NCI-H1930 (cell line): ENCODE results near the gene SCLY.

ENCODE experiments used
- DNase-seq, 2 experiments: peaks; one replicate each; lab custom pipeline; 2025; lab: John Stamatoyannopoulos, UW

Gene SCLY

DNA sequence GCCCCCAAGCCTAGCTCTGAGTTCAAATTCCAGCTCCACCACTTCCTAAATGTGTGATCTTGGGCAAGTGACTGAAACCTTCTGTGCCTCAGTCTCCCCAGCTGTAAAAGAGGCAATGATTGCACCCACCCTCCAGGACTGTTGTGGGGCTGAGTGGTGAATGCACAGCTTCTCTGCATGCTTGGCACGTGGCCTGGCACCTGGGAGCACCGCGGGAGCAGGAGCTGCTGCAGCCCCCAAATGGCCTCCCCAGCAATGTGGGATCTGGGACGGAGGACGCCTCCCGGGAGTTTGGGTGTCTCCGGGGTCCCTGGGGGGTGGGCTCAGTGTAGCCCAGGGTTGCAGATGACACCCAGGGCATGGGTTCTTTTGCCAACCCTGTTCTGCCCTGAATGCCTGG lies 79.2 kb downstream of the SCLY start:
- DNase-seq: no peak

DNA sequence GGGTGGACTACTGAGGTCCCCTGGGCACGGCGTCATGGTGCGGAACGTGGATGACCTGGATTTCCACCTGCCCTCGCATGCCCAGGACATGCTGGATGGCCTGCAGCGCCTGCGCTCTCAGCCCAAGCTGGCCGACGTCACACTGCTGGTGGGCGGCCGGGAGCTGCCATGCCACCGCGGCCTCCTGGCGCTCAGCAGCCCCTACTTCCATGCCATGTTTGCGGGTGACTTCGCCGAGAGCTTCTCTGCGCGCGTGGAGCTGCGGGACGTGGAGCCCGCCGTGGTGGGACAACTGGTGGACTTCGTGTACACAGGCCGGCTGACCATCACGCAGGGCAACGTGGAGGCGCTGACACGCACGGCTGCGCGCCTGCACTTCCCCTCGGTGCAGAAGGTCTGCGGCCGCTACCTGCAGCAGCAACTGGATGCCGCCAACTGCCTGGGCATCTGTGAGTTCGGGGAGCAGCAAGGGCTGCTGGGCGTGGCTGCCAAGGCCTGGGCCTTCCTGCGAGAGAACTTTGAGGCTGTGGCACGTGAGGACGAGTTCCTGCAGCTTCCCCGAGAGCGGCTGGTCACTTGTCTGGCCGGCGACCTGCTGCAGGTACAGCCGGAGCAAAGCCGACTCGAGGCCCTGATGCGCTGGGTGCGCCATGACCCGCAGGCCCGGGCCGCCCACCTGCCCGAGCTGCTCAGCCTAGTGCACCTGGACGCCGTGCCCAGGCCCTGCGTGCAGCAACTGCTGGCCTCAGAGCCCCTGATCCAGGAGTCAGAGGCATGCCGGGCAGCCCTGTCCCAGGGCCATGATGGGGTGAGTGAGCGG lies 80.1 kb downstream of the SCLY start:
- no peak for DNase-seq

DNA sequence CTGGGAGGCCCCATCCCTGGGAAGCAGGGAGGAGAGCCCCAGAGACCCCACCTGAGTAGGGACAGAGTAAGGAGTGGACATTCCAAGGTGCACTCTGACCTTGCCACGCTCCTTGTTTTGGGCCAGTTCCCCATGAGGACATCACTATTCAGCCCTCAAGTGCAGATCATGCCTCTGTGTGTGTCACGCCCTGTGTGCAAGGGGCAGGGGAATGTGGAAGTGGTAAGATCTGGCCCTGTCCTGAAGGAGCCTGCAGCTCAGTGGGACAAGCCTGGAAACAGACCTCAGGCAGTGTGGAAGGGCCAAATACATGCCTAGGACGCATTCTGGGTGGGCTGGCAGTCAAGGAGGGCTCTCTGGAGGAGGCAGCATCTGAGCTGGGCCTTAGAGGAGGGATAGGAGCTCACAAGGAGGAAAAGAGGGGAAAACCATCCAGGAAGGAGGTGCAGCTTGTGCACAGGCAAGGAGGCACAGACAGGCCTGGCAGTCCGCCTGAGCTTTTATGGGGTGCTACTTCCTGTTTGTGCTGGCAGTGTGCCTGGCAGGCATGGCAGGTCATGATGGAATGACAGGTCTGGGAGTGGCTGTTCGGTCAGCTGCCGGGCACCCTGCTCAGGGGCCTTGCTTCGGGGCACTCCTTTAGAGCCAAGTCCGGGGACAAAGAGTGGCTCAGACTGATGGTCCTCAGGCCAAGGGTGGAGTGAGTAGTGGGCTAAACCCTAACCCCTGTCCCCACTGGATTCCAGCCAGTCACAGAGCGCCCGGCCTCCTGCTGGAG lies 80.9 kb downstream of the SCLY start:
- no peak for DNase-seq

DNA sequence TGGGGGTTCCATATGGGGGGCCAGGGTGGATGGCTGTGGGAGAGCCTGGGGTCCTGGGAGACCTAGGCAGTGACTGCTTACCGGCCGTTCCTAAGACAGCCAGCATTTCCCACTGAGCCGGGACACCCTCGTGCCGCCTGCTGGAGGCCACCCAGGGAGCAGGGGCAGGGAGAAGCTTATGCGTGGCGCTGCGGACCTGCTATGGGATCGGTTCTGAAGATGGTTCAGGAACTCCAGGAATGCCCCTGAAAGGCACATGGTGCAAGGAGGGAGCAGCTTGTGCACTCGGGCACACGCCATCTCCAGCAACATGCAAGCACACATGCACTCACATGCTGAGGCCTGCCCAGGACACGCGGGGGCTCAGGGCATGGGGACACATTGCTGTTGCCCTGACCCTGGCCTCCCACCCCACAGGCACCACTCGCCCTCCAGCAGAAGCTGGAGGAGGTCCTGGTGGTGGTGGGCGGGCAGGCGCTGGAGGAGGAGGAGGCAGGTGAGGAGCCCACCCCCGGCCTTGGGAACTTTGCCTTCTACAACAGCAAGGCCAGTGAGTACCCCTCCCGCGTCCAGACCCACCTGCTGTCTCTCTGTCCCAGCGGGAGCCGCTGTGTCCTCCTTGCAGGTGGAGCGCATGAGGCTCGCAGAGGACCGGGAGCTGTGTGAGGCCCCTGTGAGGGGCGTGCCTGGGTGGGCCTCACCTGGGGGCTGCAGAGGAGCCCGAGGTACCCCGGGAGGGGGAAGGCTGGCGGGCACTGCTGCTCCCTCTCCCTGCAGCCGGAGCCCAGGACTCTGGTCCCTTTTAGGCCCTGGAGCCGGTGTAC lies 81.8 kb downstream of the SCLY start:
- DNase-seq: no peak

DNA sequence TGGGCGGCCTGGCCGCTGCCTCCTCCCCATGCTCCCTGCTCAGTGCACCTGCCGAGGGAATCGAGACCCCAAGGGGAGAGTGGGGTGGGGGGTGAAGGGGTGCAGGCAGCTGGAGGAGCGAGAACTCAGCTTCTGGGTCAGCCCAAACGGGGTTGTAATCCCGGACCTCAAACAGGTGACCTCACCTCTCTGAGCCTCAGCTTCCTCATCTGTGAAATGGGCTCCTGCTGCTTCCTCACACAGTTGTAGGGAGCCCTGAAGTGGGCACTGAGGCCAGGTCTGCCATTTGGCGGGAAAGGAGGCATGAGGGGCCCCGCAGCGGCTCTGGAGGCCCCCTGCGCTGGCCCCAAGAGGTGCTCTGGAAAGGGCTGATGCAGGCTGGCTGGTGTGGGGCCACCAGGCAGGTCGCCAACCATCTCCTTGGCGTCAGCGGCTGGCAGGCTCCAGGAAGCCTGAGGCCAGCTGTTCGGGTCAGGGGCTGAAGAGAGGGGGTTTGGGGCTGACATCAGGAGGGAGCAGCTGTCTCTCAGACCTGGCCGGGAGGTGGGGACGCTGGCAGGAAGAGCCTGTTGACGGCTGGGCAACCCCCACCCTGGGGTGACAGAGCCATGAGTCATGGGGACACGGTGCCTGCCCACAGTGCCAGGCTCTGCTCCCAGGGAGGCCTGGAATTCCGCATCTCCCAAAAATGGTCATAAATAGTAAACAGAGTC lies 82.6 kb downstream of the SCLY start:
- no peak for DNase-seq

DNA sequence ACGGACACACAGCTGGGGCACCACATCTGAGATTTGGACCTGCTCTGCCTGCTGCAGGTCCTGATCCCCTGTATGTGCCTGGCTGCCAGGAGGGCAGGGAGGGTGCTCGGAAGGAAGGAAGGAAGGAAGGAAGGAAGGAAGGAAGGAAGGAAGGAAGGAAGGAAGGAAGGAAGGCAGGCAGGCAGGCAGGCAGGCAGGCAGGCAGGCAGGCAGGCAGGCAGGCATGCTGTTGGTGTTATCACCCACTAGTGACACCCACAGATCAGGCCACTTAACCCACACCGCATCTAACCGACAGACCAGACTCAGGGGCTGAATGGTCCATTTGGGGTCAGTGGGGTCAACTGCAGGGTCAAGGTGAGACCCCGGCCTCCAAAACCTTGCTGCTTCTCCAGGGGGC lies 83.5 kb downstream of the SCLY start:
- DNase-seq: no peak

DNA sequence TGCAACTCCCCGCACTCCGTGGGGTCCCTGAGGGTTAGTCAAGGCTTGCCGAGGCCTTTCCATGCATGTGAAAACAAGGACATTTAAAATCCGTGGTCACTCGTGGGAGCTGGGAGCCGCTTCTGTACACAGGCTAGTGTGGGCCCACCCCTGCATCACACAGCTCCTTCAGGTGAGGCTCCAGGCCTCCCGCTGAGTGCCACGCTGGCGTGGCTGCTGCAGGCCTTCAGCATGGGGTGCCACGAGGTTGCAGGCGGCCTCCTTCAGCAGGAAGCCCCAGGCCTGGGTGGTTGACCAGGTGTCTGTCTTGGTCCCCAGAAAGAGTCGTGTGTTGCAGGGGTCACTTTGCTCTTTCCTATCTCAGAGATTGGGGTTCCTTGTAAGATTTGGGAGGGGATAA lies 84.2 kb downstream of the SCLY start:
- DNase-seq: no peak

DNA sequence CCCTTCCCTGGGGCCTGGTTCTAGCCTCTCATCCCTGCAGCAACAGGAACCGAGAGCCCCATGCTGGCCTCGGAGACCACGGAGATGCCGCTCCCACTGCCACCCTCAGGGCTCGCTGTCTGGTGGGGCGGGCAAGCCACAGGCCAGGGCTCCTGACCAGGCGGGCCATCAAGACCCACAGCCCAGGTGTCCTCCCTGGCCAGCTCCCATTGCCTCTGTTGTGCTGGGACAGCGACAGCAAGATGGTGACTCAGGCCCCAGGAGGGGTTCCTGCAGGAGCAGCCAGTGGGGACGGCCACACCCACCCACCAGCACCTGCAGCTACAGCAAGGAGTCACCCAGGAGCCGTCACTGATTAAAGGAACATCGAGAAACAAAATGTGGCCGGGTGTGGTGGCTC lies 85.0 kb downstream of the SCLY start:
- DNase-seq: no peak

DNA sequence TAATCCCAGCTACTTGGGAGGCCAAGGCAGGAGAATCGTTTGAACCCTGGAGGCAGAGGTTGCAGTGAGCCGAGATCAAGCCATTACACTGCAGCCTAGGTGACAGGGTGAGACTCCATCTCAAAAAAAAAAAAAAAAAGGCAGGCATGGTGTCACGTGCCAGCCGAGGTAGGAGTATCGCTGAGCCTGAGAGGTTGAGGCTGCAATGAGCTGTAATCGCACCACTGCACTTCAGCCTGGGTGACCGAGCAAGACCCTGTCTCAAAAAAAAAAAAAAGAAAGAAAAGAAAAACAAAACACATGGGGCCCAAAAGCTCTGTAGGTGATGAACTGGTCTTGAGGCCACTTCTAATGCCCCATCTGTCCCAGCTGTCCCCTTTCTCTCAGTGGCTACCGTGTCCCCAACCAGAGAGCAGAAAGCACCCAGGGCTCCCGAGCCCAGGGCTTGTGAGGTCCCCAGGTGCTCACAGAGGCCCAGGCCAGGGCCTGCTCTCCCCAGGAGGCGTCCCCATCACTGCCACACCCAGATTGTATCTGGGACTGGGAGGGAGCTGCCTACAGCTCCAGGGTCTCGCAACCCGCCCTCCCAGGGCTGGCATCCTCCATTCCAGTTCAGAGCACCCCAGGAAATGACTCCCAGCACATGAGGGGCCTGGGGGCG lies 86.2 kb downstream of the SCLY start:
- DNase-seq: no peak

DNA sequence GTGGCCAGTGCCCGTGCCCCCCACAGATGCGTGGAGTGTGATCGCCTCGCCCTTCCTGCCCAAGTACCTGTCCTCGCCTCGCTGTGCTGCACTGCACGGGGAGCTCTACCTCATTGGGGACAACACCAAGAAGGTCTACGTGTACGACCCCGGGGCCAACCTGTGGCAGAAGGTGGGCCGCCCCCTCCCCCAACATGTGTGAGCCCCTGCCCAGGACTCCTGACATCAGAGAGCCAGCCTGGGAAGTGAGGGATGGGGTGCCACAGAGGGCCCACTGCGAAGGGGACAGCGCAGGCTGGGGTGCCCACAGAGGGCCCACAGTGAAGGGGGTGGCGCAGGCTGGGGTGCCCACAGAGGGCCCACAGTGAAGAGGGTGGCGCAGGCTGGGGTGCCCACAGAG lies 88.2 kb downstream of the SCLY start:
- DNase-seq: no peak
